OCI-LY7 (cell line): ENCODE results near the gene LSAMP. TPM values are rescaled to one million over a fixed set of nuclear protein-coding genes. Genes with fewer than 3 reads are reported as not detected.

Experiments
- BruUV-seq: library from RNA; stranded (reverse); fragments of 400-500 nt; replicated peaks from 2 replicates; lab custom pipeline; 2021; lab: Mats Ljungman, UMichigan
- CTCF ChIA-PET: fragments of 300-600 bp; sonication (Branson Sonifier 250); formaldehyde crosslinking; loops from one replicate; lab custom pipeline; 2022; ENCODE audit warnings: antibody characterized with exemption; ENCODE audit not compliant: unreplicated experiment; lab: Charles Lee
- POLR2A ChIA-PET: fragments of 300-600 bp; sonication (Branson Sonifier 250); formaldehyde crosslinking; loops from one replicate; lab custom pipeline; 2022; ENCODE audit warnings: antibody characterized with exemption; lab: Charles Lee
- DNase-seq: peaks from one replicate; pipeline ENCODE4 v3.0.0-alpha.2; 2015; ENCODE audit warnings: low spot score
- H2AFZ ChIP-seq: fragments of 200-600 bp; sonication (generic), shearing (Covaris generic); 2 replicates; pipeline ENCODE4 v1.6.1; 2014; ENCODE audit warnings: mild to moderate bottlenecking, antibody characterized with exemption, low read length, moderate library complexity
- H3K27ac ChIP-seq: fragments of 200-600 bp; sonication (generic); 2 replicates; pipeline ENCODE4 v1.5.1; 2014; ENCODE audit warnings: mixed run types, low read depth, mild to moderate bottlenecking, moderate library complexity, low read length, inconsistent platforms; ENCODE audit not compliant: poor library complexity, severe bottlenecking
- H3K36me3 ChIP-seq: fragments of 200-600 bp; sonication (generic); 2 replicates; pipeline ENCODE4 v1.6.1; 2014; ENCODE audit warnings: mild to moderate bottlenecking, antibody characterized with exemption, low read length, moderate library complexity, mixed read lengths; ENCODE audit not compliant: insufficient read depth
- H3K4me1 ChIP-seq: fragments of 200-600 bp; sonication (generic); 2 replicates; pipeline ENCODE4 v1.5.1; 2014; ENCODE audit warnings: mild to moderate bottlenecking, low read length; ENCODE audit not compliant: insufficient read depth, poor library complexity, severe bottlenecking
- H3K4me2 ChIP-seq: fragments of 200-600 bp; sonication (generic); 2 replicates; pipeline ENCODE4 v1.6.1; 2014; ENCODE audit warnings: mild to moderate bottlenecking, low read length
- H3K4me3 ChIP-seq: fragments of 200-600 bp; sonication (generic); 2 replicates; pipeline ENCODE4 v1.5.1; 2014; ENCODE audit warnings: mild to moderate bottlenecking, low read depth, low read length; ENCODE audit not compliant: poor library complexity, severe bottlenecking
- H3K79me2 ChIP-seq: fragments of 200-600 bp; sonication (generic); 2 replicates; pipeline ENCODE4 v1.6.1; 2016; ENCODE audit warnings: low read depth, mild to moderate bottlenecking, low read length, moderate library complexity, mixed read lengths; ENCODE audit not compliant: insufficient read depth
- H3K9me2 ChIP-seq: fragments of 200-600 bp; sonication (generic); 2 replicates; pipeline ENCODE4 v1.6.1; 2016; ENCODE audit warnings: mild to moderate bottlenecking, low read length, mixed read lengths; ENCODE audit not compliant: insufficient read depth
- H3K9me3 ChIP-seq: fragments of 200-600 bp; sonication (generic); 2 replicates; pipeline ENCODE4 v1.6.1; 2014; ENCODE audit warnings: mild to moderate bottlenecking, mixed run types, low read length, mixed read lengths
- H4K20me1 ChIP-seq: fragments of 200-600 bp; sonication (generic); 2 replicates; pipeline ENCODE4 v1.6.1; 2014; ENCODE audit warnings: mild to moderate bottlenecking, antibody characterized with exemption, low read length, moderate library complexity, mixed read lengths; ENCODE audit not compliant: insufficient read depth
- EZH2phosphoT487 ChIP-seq: fragments of 200-600 bp; sonication (generic); IDR thresholded peaks from 2 replicates; pipeline ENCODE4 v1.6.1; 2018; ENCODE audit warnings: low read depth, borderline replicate concordance, mild to moderate bottlenecking, mixed run types, antibody characterized with exemption, low read length, moderate library complexity, mixed read lengths
- intact Hi-C: fragments of 100-400 bp; cut with micrococcal nuclease; formaldehyde crosslinking; loops from one replicate; pipeline ENCODE4 v1.10.0; 2022; ENCODE audit not compliant: unreplicated experiment
- total RNA-seq, 2 experiments: library from RNA; depleted of rRNA in 1 of 2; stranded (reverse); fragments of >200 nt in 1 of 2; shearing (Covaris generic) in 1 of 2; gene quantifications; 2 replicates each; pipeline ENCODE4 v1.2.3, GENCODE V29; 2014 to 2022
- TF ChIP-seq, protein P1 (sequence below): fragments of 200-600 bp; sonication (generic); conservative IDR thresholded peaks from 2 replicates; pipeline ENCODE4 v1.5.1; 2014; ENCODE audit warnings: mild to moderate bottlenecking, antibody characterized with exemption, low read length, moderate library complexity, mixed read lengths

LSAMP gene
- total RNA-seq, 2 experiments from 2014 or later = 1.4 TPM; not detected in 1

DNA sequence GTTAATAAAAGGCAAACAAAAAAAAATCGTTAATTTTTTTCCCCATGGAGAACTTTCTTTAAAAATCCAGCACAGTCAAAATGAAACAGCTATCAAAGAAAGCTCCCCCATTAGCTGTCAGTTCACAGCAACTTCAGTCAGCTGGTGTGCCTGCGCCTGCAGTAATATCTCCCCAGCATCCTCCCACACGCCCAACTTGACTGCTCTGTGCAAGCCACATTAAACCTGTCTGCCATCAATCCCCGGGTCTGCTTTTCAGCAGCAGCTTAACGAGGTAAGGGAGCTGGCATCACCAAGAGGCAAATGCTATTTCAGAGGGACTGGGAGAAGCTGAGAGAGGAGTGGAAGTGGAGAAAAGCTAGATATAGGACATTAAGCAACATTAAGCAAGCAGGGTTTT, 484.5 kb downstream of the LSAMP start:
- Histone ChIP-seq H3K27ac (no peak overlapping the region), H4K20me1 (no peaks in the 10 kb centered on the region), H2AFZ (no peak overlapping the region), H3K4me1 (no peaks in the 10 kb centered on the region), H3K4me2 (no peak overlapping the region), H3K9me2 (no peaks in the 10 kb centered on the region), H3K9me3 (no peaks in the 10 kb centered on the region), H3K4me3 (no peak overlapping the region), H3K79me2 (no peaks in the 10 kb centered on the region), H3K36me3 (no peaks in the 10 kb centered on the region)
- POLR2A ChIA-PET = no interaction called here
- BruUV-seq = no TSS peak
- intact Hi-C loops = no loop called here
- CTCF ChIA-PET = no interaction called here
- no peak for TF ChIP-seq EZH2phosphoT487
- no peak for DNase-seq

DNA sequence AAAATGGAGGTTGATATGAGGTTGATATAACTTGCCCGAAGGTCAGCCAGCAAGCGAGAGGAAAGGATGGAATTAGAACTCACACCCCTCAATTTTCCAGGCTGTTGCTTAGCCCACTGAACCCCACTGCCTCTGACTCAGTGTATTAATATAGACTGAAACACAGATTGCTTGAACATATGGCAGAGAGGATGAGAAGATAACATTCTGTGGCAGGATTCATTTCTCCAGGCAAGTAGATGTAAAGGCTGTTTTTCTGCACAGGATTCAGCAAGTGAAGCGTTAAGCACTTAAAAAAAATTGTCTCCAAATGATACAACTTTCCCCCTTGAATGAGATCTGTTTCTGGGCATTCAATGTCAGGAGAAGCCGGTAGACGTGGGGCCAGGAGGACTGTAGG, 486.8 kb downstream of the LSAMP start:
- no peak for DNase-seq
- H3K36me3 ChIP-seq = no peaks in the 10 kb centered on the region
- intact Hi-C loops = no loop called here
- ChIA-PET POLR2A (no interaction called here), CTCF (no interaction called here)
- no peak for TF ChIP-seq EZH2phosphoT487
- TF ChIP-seq, protein P1, sequence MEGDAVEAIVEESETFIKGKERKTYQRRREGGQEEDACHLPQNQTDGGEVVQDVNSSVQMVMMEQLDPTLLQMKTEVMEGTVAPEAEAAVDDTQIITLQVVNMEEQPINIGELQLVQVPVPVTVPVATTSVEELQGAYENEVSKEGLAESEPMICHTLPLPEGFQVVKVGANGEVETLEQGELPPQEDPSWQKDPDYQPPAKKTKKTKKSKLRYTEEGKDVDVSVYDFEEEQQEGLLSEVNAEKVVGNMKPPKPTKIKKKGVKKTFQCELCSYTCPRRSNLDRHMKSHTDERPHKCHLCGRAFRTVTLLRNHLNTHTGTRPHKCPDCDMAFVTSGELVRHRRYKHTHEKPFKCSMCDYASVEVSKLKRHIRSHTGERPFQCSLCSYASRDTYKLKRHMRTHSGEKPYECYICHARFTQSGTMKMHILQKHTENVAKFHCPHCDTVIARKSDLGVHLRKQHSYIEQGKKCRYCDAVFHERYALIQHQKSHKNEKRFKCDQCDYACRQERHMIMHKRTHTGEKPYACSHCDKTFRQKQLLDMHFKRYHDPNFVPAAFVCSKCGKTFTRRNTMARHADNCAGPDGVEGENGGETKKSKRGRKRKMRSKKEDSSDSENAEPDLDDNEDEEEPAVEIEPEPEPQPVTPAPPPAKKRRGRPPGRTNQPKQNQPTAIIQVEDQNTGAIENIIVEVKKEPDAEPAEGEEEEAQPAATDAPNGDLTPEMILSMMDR = no peak
- H3K4me3 ChIP-seq = no peak overlapping the region
- H2AFZ ChIP-seq = no peak overlapping the region
- H3K9me3 ChIP-seq = no peaks in the 10 kb centered on the region
- no peaks in the 10 kb centered on the region for H3K4me1 ChIP-seq
- H3K4me2 ChIP-seq = no peak overlapping the region
- no peaks in the 10 kb centered on the region for H3K79me2 ChIP-seq
- no TSS peak for BruUV-seq
- no peak overlapping the region for H3K27ac ChIP-seq
- no peaks in the 10 kb centered on the region for H3K9me2 ChIP-seq
- no peaks in the 10 kb centered on the region for H4K20me1 ChIP-seq

DNA sequence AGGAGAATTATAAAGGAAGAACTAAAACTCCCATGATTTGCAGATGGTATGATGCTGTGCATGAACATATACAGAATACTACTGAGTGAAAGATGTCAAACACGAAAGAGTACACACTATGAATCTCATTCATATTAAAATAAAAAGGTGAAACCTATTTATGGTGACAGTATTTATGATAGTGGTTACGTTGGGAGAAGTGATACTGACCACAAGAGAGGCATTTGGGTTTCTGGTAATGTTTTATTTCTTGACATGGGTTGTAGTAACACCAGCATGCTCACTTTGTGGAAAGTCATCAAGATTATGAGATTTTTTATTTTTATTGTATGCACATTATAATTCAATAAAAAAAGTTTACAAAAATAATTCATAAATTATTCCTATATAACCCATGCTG, 498.0 kb downstream of the LSAMP start:
- H2AFZ ChIP-seq = no peak overlapping the region
- no peak overlapping the region for H3K4me2 ChIP-seq
- H3K9me3 ChIP-seq = no peaks in the 10 kb centered on the region
- CTCF ChIA-PET = no interaction called here
- H3K27ac ChIP-seq = no peak overlapping the region
- H3K4me1 ChIP-seq = no peaks in the 10 kb centered on the region
- no peak overlapping the region for H3K4me3 ChIP-seq
- intact Hi-C loops = no loop called here
- no peak for TF ChIP-seq EZH2phosphoT487
- TF ChIP-seq, protein P1 = no peak
- BruUV-seq = no TSS peak
- H3K36me3 ChIP-seq = no peaks in the 10 kb centered on the region
- POLR2A ChIA-PET = no interaction called here
- no peaks in the 10 kb centered on the region for H3K9me2 ChIP-seq
- no peak for DNase-seq
- H3K79me2 ChIP-seq = no peaks in the 10 kb centered on the region
- no peaks in the 10 kb centered on the region for H4K20me1 ChIP-seq
